ENCODE measurements around the gene GRWD1.
"Not testable (repeated sequence)": the region's sequence is repeated elsewhere in the genome, so short reads cannot be mapped to it uniquely, and the experiment has no call there.

Gene GRWD1

DNA sequence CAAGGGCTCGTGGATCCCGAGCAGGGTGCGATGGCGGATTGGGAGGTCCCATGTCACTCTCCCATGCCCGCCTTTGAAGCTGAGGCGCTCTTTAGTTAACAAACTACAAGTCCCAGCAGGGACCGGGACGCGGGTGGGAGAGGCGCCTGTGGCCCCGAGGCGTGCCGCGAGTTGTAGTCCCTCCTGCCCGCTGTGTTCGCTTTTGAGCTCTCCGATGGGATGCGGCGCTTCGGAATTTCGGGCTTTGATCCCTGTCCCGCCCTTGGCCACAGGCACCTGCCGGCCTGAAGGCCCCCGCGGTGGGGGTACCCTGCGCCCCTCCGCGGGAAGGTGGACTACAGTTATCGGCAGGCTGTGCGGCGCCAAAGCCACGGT, 34.4 kb downstream of the GRWD1 start:
- peak in 1 of 5 experiments; percentile 23 for DNase-seq

DNA sequence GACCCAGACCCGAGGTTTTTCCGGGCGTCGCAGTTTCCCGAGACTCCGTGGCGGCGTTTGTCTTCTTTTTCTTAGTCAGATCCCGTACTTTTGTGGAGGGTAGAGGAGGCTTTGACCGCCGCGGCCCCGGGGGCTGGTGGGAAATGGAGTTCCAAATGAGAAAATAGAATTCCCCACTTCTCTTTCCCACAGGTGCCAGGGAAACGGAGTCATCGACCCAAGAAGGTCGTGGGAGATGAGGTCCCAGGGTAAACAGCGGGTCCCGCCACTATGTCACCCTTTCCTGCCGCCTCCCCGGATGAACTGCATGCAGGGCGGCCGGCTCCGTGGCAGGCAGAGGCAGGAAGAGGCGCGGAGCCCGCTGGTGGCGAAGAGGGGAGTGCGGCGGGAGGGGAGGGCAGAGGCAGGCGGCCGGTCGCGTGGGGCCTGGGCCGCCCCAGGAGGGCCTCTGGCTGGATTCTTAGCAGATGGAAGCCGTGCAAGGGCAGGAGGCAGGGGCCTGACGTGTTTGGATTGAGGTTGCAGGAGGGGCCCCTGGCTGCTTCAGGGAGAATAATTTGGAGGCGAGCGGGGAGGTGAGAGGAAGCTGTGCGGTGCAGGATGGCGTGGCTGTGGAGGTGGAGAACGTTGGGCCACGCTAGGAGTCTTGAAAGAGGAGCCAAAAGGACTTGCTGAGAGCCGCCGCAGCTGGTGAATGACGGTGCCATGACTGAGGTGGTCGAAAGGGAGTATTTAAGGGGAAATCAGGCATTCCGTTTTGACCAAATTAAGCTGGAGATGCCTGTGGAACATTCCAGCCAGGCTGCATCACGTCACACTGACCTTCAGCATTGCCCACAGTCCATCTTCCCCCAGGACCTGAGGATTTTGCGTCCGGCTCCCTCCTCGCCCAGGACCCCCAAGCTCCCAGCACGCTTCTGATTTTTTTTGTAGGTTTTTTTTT, 35.0 kb downstream of the GRWD1 start:
- peak; percentile 33 to 65 (median 46) for DNase-seq

DNA sequence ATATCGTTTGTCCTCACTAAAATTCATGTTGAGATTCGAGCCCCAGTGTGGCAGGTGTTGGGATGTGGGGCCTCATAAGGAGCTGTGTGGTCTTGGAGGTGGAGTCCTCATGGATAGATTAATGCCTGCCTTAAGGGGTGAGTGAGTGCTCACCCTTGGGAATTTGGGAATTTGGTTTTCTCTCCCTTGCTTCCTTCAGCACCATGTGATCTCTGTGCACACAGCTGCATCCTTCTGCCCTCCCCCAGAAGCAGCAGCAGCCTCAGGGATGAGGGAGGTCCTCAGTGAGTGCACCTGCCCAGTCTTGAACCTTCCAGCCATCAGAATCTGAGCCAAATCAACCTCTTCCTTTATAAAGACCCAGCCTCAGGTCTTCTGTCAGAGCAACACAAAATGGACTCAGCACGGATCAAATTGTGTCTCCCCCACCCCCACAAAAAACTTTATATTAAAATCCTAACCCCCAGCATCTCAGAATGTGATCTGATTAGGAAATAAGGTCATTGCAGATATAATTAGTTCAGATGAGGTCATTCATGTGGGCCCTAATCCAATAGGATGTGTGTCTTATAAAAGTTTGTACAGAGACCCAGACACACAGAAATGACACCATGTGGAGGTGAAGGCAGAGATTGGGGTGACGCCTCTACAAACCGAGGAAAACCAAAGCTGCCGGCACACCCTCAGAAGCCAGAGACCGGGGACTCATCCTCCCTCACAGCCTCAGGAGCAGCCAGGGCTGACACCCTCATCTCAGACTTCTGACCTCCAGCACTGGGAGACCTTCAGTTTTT, 36.3 kb downstream of the GRWD1 start:
- no peak for DNase-seq

DNA sequence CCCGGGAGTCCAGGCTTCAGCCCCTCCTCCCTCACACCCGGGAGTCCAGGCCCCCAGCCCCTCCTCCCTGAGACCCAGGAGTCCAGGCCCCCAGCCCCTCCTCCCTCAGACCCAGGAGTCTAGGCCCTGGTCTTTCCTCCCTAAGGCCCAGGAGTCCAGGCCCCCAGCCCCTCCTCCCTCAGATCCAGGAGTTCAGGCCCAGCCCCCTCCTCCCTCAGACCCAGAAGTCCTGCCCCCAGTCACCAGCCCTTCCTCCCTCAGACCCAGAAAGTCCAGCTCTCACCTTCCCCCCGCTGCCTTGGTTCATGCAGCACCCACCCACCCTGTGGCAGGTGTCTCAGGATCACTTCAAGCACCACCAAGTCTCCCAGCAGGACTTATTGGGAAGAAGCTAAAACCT, 37.5 kb downstream of the GRWD1 start:
- DNase-seq: no peak

GRCh38 chr19:48484247-48484893, 38.6 kb downstream of the GRWD1 start:
- no peak for DNase-seq

- DNase-seq: no peak
These were observed 39.3 kb downstream of the GRWD1 start for GRCh38 chr19:48484931-48485612.

GRCh38 chr19:48486706-48487105, 40.9 kb downstream of the GRWD1 start:
- DNase-seq: not testable (repeated sequence)

DNA sequence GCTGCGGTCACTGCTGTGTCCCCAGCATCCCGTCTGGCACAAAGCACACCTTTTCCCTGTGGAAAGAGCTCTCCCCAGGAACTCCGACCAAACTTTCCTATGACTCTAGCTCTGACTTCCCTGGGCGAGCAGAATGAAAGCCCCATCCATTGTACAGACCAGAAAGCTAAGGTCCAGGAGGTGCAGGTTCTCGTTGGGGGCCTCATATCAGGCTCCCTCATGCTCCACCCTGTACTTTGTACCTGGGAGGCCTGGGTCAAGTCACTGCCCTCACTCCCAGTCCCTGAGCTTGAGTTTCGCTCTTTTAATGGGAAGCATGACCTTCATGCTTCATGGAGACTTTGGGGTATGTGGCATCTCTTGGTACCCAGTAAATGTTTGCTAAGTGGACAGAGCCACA, 41.8 kb downstream of the GRWD1 start:
- DNase-seq: no peak

GRCh38 chr19:48487948-48488347, 42.2 kb downstream of the GRWD1 start:
- DNase-seq: no peak

- not testable (repeated sequence) for DNase-seq
These were observed 42.7 kb downstream of the GRWD1 start for GRCh38 chr19:48488478-48488877.

GRCh38 chr19:48489608-48490216, 43.9 kb downstream of the GRWD1 start:
- DNase-seq: peak; percentile 63 to 73 (median 67)

- peak in 3 of 5 experiments; percentile 42 to 54 (median 50) for DNase-seq
These were observed 45.4 kb downstream of the GRWD1 start for GRCh38 chr19:48490981-48491792.

GRCh38 chr19:48491793-48492123, 46.0 kb downstream of the GRWD1 start:
- no peak for DNase-seq

DNA sequence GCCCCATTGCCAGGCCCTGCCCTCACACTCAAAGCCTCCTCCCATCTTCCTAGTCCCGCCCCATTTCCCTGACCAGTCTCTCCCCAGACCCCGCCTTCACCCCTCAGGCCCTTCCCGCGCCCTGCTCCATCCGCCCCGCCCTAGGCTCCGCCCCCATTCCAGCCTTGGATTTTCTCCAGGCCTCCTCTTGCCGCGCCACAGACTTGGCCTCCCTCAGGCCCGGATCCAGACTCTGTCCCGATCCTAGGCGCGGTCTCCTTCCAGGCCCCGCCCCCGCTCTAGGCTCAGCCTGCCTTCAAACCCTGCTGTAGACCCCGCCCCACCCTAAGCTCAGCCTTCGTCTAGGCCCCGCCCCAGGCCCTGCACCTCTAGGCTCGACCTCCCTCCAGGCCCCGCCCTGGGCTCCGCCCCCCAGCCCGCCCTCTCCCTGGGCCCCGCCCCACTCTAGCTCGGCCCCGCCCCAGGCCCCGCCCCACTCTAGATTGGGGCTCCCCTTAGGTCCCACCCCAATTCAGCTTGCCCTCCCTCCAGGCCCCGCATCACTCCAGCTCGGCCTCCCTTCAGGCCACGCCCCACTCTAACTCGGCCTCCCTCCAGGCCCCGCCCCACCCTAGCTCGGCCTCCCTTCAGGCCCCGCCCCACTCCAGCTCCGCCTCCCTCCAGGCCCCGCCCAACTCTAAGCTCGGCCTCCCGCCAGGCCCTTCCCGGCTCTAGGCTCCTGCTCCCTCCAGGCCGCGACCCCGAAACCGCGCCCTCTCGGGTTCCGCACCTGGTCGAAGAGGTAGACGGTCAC, 47.3 kb downstream of the GRWD1 start:
- DNase-seq: peak; percentile 62 to 87 (median 76)

GRCh38 chr19:48493718-48494401, 48.1 kb downstream of the GRWD1 start:
- DNase-seq: no peak

- DNase-seq: no peak
These were observed 49.6 kb downstream of the GRWD1 start for GRCh38 chr19:48495396-48495795.

GRCh38 chr19:48496959-48497727, 51.4 kb downstream of the GRWD1 start:
- no peak for DNase-seq

- DNase-seq: no peak
These were observed 52.2 kb downstream of the GRWD1 start for GRCh38 chr19:48497728-48498594.
